Muscle of arm (tissue), 12 donors: ENCODE results near the gene CS. TPM values are rescaled to one million over a fixed set of nuclear protein-coding genes. Genes with fewer than 3 reads are reported as not detected.
"Not testable (repeated sequence)": the region's sequence is repeated elsewhere in the genome, so short reads cannot be mapped to it uniquely, and the experiment has no call there.

Experiments
- DNase-seq: peaks from one replicate; pipeline ENCODE4 v3.0.0-alpha.2; 2013
- polyA plus RNA-seq, 12 donors: library from polyadenylated mRNA; unstranded; fragments of 120-200 nt; gene quantifications; one replicate each; pipeline ENCODE4 v1.2.1, GENCODE V29; 2013; ENCODE audit not compliant: insufficient read length in 12 of 12

Gene CS
- polyA plus RNA-seq, 12 donors, result 136 to 255 (median 226) TPM

DNA sequence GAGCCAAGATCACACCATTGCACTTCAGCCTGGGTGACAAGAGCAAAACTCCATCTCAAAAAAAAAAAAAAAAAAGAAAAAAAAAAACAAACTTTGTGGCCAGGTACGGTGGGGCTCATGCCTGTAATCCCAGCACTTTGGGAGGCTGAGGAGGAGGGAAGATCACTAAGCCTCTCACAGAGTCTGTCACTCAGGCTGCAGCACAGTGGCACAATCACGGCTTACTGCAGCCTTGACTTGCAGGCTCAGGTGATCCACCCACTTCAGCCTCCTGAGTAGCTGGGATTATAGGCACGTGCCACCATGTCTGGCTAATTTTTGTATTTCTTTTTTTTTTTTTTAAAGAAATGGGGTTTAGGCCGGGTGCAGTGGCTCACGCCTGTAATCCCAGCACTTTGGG is 15.9 kb downstream of the CS start:
- not testable (repeated sequence) for DNase-seq

DNA sequence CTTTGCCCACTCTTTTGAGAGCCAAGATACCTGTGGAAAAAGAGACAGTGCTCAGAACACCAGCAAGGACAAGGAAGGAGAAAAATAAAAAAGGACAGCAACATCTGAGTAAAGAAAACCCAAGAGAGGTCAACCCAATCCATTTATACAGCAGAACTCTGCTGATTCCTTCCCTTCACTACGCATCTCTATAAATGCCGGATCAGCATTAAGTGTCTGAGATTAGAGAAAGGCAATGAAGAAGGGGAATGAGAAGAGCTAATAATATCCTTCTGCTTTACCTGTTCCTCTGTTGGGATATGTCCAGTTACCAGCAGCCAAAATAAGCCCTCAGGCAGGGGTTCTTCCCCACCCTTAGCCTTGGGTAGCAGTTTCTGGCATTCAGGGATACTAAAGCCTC is 17.6 kb downstream of the CS start:
- DNase-seq, result no peak

DNA sequence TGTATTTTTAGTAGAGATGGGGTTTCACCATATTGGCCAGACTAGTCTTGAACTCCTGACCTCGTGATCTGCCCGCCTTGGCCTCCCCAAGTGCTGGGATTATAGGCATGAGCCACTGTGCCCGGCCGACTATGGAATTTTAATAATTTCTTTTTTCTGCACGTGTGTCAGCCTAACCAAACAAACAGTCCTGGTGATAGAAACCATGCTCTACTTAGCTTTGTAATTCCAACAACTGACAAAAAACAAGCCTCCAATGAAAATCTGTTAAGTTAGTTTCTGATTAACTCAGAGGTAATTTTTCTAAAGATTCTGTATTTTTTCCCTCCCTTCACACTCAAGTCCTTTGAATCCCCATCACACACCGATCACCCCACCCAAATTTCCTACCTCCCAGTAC is 18.1 kb downstream of the CS start:
- no peak for DNase-seq

DNA sequence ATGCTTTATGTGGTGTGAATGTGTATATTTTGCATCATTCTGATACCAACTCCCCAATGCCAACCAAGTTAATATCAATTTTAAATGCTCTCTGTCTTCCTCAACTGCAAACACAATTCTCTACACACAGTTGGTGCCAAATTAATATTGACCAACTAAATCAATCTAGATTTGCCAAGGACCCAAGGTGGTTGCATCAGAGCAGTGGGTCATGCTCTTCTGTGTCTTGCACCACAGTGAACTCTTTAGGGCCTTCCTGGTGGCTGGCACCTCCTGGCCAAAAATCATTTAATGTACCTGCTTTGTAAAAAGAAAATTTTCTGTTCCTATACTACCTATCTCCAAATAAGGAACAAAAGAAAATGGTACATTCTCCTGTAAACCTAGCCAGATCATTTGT is 19.3 kb downstream of the CS start:
- no peak for DNase-seq

DNA sequence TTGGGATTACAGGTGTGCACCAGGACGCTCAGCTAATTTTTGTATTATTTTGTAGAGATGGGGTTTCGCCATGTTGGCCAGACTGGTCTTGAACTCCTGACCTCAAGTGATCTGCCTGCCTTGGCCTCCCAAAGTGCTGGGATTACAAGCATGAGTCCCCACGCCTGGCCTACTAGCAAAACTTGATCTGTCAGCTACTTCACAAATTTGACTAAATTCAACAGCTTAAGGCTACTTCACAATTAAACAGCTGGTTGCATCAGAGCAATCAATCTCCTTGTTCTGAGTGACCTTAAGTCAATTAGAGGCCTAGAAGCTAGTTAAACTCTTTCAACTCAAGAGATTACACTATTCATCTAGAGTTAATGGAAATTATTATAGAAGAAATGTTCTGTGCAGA is 21.2 kb downstream of the CS start:
- DNase-seq, result no peak

DNA sequence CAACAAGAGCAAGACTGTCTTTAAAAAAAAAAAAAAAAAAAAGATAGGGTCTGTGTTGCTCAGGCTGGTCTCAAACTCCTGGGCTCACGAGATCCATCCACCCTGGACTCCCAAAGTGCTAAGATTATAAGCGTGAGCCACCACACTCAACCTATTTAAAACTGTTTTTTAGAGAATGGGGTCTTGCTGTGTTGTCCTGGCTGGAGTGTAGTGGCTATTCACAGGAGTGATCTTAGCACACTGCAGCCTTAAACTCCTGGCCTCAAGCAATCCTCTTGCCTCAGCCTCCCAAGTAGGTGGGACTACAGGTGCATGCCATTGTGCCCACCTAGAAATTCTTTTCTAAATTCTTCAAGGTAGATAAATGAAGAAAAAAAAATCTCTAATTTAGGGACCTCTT is 25.8 kb downstream of the CS start:
- no peak for DNase-seq

DNA sequence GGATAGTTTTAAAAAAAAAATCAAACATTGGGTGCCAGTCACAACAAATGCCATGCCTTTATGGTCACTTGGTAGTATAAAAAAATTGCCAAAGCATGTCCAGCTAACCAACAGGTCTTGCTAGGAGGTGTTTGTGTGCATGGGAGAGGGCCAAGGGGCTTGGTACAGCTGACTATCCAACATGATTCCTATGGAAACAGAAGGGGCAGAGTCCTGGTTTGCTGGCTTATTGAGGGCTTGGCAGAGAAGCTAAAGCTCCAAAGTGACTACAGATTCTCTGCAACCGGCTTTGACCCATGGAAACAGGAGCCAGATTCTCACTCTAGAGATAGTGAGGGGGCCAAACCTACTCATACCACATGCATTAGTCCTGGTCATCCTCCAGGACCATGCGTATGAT is 27.7 kb downstream of the CS start:
- DNase-seq, result not testable (repeated sequence)

DNA sequence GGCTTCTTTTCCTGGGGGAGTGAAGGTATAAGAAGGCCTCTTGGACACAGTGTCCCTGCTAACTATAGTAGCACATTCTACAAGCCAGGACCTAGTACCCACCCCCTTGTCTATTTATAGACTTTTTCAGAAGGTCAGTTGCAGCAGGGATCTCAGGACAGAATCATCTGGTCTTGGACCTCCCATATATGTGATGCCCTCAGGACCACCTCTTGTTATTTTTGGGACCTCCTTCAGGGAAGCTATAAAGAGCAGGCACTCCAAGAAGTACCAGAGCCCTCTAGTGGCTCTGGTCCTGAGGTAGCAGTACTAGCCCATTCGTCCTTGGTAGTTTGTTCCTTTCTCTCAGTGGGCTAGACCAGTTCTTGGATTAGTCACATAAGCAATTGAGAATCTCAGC is 29.1 kb downstream of the CS start:
- DNase-seq, result no peak

DNA sequence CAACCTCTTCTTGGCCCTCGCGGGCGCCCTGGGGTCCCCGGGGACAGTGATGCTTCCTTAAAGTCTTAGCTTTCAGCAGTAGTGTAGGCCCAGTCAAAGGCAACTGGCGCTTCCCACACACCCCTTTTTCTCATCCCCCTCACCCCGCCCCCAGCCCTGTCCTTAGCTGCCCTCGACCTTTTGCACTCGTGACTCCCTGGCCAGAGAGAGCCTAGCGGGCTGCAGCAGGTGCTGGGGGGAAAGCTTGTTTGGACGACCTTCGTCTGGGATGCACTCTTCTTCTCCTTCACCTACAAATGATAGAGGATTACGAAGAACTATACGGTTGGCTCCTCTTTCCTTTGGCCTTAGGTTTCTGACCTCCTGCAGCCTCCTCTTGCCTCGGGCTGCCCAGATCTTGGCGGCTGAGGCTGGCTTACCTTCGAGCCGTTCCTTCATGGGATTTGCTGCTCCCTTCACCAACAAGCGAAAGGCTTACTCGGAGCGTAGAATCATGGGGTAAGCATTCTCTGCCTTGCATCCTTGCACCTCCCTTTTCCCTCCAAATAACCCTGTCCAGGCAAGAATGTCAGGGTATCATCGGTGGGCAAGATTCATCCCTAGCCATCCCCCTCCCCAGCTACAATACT is 32.6 kb downstream of the CS start:
- no peak for DNase-seq

DNA sequence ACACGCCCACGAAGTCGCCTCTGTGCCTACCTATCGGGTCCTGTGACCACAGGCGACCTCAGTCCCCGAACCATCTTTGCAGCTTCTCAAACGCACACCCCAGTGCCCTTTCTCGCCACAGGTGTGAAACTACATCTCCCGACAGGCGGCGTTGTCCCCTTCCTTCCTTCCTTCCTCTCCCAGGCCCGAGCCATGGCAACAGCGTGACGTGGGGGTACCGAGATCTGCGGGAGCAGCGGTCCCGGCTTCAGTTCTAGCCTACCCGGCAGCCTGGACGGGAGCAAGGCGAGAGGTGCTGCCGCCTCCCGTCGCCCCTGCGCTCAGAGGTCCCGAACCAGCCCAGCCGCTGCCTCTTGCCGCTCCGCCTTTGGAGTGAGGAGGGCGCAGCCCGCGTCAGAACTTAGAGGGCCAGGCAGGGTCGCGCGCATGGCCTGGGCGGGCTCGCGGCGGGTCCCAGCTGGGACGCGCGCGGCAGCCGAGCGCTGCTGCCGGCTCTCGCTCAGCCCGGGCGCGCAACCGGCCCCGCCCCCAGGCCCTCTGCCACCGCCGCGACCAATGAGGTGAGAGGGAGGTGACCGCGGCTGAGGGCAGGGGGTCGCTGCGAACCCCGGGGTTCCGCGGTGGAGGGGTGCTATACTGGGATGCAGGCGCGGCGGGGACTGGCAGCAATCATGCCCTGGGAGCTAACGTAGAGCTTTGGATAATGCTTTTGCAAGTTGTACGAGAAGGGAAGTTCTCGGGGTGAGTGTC is 33.3 kb downstream of the CS start, which contains the start of gene COQ10A:
Gene COQ10A, plus strand, starts transcription at position 250 of the 750 bp plus-strand sequence. Its CDS starts 177 bp downstream, at position 427.
- DNase-seq, result peak; percentile 91

DNA sequence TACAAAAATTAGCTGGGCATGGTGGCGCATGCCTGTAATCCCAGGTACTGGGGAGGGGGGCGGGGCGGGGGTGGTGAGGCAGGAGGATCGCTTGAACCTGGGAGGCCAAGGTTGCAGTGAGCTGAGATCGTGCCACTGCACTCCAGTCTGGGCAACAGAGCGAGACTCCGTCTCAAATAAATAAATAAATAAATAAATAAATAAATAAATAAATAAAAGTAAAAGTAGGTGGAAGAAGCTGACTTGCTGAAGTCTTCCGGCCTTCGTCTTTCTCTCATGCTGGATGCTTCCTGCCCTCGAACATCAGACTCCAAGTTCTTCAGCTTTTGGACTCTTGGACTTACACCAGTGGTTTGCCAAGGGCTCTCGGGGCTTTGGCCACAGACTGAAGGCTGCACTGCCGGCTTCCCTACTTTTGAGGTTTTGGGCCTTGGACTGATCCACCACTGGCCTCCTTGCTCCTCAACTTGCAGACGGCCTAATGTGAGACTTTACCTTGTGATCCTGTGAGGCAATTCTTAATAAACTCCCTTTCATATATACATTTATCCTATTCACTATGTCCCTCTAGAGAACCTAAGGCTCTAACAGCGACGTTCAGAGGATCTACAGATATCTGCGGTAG is 34.0 kb downstream of the CS start:
- DNase-seq, result not testable (repeated sequence)

DNA sequence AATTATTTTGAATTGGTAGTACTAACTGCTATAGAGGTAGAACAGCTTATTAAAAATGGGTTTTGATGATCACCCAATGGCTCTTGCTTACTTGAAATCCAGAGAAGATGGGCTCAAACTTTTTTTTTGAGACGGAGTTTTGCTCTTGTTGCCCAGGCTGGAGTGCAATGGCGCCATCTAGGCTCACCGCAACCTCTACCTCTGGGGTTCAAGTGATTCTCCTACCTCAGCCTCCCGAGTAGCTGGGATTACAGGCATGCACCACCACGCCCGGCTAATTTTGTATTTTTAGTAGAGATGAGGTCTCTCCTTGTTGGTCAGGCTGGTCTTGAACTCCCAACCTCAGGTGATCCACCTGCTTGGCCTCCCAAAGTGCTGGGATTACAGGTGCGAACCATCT is 37.2 kb downstream of the CS start:
- not testable (repeated sequence) for DNase-seq

DNA sequence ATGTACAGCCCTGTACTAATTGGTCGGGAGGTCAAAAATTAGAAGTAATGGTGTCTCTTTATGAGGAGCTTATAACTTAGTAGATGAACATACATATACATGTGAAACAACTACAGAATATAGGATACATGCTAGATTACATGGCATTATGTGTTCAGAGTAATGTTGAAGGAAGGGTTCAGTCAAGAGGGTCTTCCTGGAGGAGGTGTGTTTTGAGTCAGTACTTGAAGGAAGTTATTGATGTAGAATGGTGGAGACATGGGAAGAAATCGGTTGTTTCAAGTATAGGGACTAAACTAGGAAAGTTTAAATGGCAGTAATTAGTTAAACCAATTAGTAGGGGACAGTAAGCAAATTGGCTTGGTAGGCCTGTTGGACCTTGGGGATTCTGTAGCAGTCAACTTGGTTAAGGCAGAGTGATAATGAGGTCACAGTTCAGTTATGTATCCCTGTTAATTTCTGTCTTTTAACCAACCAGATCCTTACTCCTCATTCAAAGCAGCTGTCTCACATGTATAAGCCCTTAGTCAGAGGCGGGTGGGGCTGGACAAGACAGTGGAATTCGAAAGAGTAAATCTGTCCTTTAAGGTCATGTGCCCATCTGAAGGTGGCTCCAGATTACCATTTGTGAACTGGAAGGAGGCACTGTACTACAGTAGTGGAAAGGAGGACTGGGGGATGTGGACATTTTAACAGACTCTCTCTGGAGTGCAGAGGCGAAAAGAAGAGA is 38.5 kb downstream of the CS start:
- DNase-seq, result no peak

DNA sequence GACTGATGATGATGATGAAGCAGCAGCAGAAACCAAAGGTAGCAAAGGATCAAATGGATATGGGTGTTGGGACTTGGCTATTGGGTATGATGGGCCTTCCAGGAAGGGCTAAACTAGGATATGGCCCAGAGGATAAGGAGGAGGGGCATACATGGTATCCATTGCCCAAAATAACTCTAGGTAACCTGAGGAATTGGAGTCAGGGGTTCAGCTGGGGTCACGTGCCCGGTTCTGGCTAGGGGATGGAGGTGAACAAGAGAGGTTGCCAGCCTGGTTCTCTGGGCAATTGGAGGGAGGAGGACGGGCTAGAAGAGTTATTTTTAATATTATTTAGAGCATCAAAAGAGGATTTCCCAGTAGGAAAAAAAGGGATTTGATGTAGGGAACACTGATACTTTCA is 39.2 kb downstream of the CS start:
- no peak for DNase-seq

DNA sequence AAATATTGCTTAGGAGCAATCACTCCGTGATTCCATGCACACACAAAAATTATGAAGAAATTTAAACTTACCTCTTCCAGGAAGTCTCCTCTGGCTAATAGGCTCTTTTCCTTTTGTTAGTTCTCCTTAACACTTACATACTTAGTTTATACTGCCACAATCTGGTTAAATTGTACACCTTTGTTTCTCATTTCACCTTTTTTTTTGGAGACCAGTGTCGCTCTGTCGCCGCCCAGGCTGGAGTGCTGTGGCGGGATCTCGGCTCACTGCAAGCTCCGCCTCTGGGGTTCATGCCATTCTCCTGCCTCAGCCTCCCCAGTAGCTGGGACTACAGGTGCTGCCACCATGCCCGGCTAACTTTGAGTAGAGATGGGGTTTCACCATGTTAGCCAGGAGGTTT is 39.8 kb downstream of the CS start:
- no peak for DNase-seq

DNA sequence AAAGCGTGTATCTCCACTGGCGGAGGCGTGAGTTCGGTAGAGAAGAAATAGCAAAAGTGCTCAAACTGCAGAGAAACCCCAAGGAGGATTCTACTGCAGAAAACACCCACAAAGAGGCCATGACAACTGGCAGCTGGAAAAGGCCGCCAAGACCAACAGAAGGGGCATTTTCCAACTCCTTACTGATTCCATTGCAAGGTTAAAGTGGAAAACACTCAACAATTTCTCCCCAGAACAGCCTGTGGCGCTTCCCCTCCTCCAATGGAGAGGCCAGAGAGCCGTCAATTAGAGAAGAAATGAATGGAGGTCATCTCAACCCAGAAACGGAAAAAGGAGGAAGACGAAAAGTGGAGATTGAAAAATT is 41.3 kb downstream of the CS start:
- DNase-seq, result no peak

DNA sequence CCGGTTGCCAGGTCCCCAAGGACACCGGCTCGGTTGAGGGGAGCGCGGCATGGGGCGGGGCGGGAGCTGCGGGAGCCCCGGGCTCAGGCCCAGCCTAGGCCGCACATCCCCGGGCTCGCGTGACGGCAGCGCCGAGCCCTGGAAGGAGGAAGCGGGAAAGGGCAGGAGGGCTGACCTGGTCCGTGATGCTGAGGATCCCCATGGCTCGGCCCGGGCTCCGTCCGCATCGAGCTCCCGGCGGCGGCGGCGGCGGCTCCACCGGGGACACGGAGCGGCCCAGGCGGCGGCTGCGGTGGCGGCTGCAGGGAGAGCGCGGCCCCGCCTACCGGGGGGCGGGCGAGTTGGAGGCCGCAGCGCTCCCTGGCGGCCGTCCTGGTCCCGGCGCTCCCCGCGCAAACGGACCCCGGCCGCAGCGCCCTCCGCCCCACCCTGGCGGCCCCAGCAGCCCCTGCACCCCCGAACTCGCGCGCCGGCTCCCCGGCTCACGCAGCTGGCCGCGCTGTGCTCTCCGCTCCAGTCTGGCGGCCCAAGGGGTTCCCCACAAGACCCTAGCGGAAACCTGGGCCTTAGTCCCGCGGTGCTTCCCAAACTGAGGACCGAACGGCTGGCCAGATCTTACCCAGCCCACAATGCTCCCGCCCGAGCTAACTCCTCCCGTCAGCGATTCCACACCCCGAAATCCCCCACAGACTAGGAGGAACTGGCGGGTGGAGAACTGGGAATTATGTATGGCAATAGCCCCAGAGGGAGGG is 41.9 kb downstream of the CS start, which contains the start of gene ANKRD52:
Gene ANKRD52, minus strand, starts transcription at position 317 of the 752 bp plus-strand sequence. Its CDS starts 115 bp downstream, at position 202.
- peak; percentile 85 for DNase-seq

DNA sequence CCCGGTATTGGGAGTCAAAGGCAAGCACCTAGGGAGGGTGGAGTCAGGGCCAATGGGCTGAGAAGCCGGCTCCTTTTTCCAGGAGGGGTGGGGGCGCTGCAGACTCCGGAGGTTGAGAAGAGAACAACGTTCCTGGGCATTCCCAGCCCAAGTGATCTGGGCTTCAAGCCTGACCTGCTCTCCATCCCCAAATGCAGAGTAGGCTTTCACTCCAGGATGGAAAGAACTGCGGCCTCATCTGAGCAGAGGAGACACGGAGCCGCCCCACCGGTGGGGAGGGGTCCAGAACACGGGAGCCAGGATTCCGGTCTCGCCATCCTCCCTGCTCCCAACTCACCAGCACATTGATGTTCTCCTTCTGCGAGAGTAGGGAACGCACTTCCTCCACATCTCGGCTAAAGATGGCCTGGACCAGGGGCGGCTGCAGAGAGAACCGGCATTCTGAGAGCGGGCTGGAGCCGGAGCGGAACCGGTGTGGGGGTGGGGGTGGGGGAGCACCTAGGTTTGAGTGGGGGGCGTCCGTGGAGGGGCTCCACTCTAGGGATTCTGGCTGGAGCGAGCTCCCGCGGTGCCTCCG is 42.6 kb downstream of the CS start:
- peak; percentile 23 for DNase-seq

DNA sequence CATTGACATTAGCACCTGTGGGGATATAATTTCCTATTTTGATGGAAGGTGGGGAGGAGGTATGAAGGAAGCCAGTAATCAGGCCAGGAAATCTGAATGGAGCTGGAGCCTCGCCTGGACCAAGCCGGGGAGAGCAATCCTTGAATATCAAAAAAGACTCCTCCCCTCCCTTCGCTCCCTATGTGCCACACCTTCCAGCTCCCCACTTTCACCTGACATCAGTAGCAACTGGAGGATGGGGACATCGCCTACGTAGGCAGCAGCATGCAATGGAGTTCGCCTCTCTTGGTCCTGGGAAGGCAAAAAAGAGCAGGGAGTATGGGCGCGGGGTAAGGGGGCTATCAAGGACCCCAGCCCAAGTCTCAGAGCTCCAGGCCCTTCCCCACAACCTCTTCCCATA is 43.1 kb downstream of the CS start:
- DNase-seq, result no peak

DNA sequence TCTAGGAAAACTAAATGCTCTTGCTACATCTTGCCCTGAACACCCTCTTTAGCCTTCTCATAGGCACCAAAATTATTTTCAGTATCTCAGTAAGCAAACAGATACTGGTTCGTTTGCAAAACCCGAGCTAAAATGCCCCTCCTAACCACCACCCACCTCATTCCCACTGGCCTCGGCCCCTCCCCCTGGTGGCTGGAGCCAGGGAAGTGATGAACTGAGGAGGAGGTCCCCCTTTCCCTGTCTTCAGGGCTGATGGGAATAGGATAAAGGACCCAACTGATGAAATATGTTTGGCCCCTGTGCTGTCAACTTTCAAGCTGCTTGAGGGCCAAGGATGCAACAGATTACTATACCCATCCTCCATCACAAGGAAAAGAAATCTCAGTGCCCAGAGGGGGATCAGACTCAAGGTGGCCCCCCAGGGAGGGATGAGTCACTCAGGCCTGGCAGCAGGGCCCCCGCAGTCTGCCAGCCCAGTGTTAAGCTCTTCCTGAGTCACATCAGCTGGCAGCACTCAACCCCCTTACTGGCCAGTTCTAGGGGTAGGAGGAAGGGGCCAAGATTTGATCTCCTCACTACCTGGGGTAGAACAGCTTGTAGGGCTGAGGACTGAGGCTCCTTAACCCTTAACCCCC is 43.7 kb downstream of the CS start:
- DNase-seq, result no peak

DNA sequence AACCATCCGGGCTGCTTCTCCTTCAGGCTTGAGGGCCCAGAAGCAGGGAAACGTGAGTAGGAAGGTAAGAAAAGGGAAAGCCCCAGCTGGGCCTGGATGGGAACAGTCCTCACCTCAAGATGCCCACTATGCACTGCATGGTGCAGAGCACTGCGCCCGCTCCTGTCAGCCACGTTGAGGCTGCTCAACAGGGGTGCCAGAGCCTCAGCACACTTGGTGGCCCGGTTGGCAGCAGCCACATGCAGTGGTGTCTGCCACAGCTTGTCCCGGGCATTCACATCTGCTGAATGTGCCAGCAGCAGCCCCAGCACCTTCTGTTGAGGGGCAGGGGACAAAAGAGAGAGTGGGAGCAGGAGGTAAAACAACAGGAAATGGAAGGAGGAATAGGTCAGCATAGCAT is 44.5 kb downstream of the CS start:
- no peak for DNase-seq
